Nephron (organoid): ENCODE results near the gene CCDC9B.
A peak's percentile ranks its signal among the peaks of the same experiment; 100 is the strongest.

Source experiments
- H3K27ac Mint-ChIP-seq, 3 experiments: 2 replicates each; pipeline ENCODE4 v1.8.0; 2020; ENCODE audit warnings: mixed read lengths in 3 of 3, mild to moderate bottlenecking in 2 of 3, moderate library complexity in 1 of 3
- H3K27me3 Mint-ChIP-seq: 2 replicates; pipeline ENCODE4 v1.8.0; 2021; ENCODE audit warnings: low read depth, mild to moderate bottlenecking, moderate library complexity, mixed read lengths
- H3K36me3 Mint-ChIP-seq: 2 replicates; pipeline ENCODE4 v1.8.0; 2020; ENCODE audit warnings: low read depth, mixed read lengths
- H3K4me1 Mint-ChIP-seq: 2 replicates; pipeline ENCODE4 v1.8.0; 2020; ENCODE audit warnings: mixed read lengths
- H3K4me3 Mint-ChIP-seq, 3 experiments: 2 replicates each; pipeline ENCODE4 v1.8.0; 2020; ENCODE audit warnings: mild to moderate bottlenecking in 3 of 3, mixed read lengths in 3 of 3, moderate library complexity in 2 of 3
- H3K9me3 Mint-ChIP-seq: 2 replicates; pipeline ENCODE4 v1.8.0; 2020; ENCODE audit warnings: mixed read lengths
- CTCF ChIP-seq, 3 experiments: fragments of 200-600 bp; sonication (generic); IDR thresholded peaks; one replicate each; pipeline ENCODE4 v1.5.0; 2021; ENCODE audit warnings: antibody characterized with exemption in 3 of 3; ENCODE audit not compliant: unreplicated experiment in 3 of 3

CCDC9B gene

GRCh38 chr15:40335938-40336743 lies 4.6 kb downstream of the CCDC9B start:
- Mint-ChIP-seq H3K9me3 (no peaks in the 10 kb centered on the region), H3K4me1 (peaks cover 49% of the 10 kb centered on the region), H3K36me3 (no peaks in the 10 kb centered on the region), H3K27me3 (peaks cover 9% of the 10 kb centered on the region), H3K27ac (peak overlapping the region in 1 of 3 experiments; percentile 75), H3K4me3 (no peak overlapping the region)
- no peak for TF ChIP-seq CTCF (IDR thresholded peaks at IDR 0.05; ENCODE audit: unreplicated experiment in 3 of 3)

DNA sequence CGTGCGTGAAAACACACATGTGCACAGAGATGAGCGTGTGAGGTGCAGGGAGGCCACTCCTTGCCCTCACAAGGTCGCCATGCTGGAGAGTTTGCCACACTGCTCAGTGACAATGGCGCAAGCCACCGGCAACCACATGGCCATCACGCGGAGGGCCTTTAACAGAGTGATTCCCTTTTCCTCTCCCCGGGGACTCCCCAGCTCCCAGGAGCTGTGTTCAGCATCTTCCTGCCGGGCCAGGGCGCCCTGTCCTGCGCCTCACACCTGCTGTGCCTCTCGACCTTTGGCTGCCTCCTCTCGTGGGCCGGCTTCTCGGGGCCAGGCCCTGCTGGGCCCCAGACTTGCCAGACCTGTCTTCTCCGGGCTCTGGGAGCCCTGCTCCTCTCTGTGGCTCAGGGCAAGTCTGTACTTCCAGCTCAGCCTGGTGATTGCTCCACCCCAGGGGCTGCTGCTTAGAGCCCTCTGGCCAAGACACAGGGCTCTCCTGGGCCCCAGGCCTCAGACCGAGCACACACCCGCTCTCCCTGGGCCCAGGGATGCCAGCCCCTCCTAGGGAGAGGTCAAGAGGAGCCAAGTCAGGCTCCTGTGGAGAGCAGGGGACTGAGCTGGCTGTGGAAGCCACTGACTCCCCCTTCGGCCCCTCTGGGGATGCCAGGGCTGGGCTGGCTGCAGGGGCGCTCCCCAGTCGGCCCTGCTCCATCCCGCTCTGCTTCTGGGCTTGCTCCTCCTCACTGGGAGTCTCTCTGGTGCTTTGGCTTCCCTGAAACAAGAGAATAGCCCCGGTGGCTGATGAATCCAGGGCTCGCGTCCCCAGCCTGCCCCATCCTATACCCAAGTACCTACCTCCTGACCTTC lies 5.6 kb downstream of the CCDC9B start:
- Mint-ChIP-seq H3K27me3 (peaks cover 9% of the 10 kb centered on the region), H3K4me1 (peaks cover 53% of the 10 kb centered on the region), H3K9me3 (no peaks in the 10 kb centered on the region), H3K36me3 (no peaks in the 10 kb centered on the region), H3K27ac (peak overlapping the region in 1 of 3 experiments; percentile 75), H3K4me3 (no peak overlapping the region)
- no peak for TF ChIP-seq CTCF (IDR thresholded peaks at IDR 0.05; ENCODE audit: unreplicated experiment in 3 of 3)

GRCh38 chr15:40334541-40334940 lies 6.2 kb downstream of the CCDC9B start:
- no peaks in the 10 kb centered on the region for H3K36me3 Mint-ChIP-seq
- H3K9me3 Mint-ChIP-seq, result no peaks in the 10 kb centered on the region
- H3K4me3 Mint-ChIP-seq, result no peak overlapping the region
- peaks cover 54% of the 10 kb centered on the region for H3K4me1 Mint-ChIP-seq
- TF ChIP-seq CTCF (IDR thresholded peaks at IDR 0.05; ENCODE audit: unreplicated experiment in 3 of 3), result no peak
- H3K27me3 Mint-ChIP-seq, result peaks cover 9% of the 10 kb centered on the region
- H3K27ac Mint-ChIP-seq, result peak overlapping the region in 2 of 3 experiments; percentile 59 to 83

GRCh38 chr15:40333922-40334492 lies 6.7 kb downstream of the CCDC9B start:
- Mint-ChIP-seq H3K4me1 (peaks cover 59% of the 10 kb centered on the region), H3K36me3 (no peaks in the 10 kb centered on the region), H3K27ac (peak overlapping the region; percentile 15 to 83 (median 59)), H3K9me3 (no peaks in the 10 kb centered on the region), H3K27me3 (peaks cover 10% of the 10 kb centered on the region), H3K4me3 (peak overlapping the region in 1 of 3 experiments; percentile 6)
- TF ChIP-seq CTCF (IDR thresholded peaks at IDR 0.05; ENCODE audit: unreplicated experiment in 3 of 3), result no peak

GRCh38 chr15:40332113-40332781 lies 8.5 kb downstream of the CCDC9B start:
- Mint-ChIP-seq H3K36me3 (no peaks in the 10 kb centered on the region), H3K4me1 (peaks cover 65% of the 10 kb centered on the region), H3K27ac (peak overlapping the region in 1 of 3 experiments; percentile 17), H3K9me3 (no peaks in the 10 kb centered on the region), H3K4me3 (no peak overlapping the region), H3K27me3 (peaks cover 13% of the 10 kb centered on the region)
- TF ChIP-seq CTCF (IDR thresholded peaks at IDR 0.05; ENCODE audit: unreplicated experiment in 3 of 3), result no peak
